GM23248 (cell line): ENCODE data around the gene RPS15.

Experiments used
- EZH2 ChIP-seq: fragments of 200-600 bp; sonication (generic); IDR thresholded peaks from 2 replicates; pipeline ENCODE4 v1.6.1; 2018; ENCODE audit warnings: antibody characterized with exemption, mild to moderate bottlenecking; ENCODE audit not compliant: insufficient read depth, poor library complexity, severe bottlenecking
- EZH2phosphoT487 ChIP-seq: fragments of 200-600 bp; sonication (generic); IDR thresholded peaks from 2 replicates; pipeline ENCODE4 v1.6.1; 2018; ENCODE audit warnings: antibody characterized with exemption, moderate library complexity, mild to moderate bottlenecking, low read depth; ENCODE audit not compliant: insufficient read depth

DNA sequence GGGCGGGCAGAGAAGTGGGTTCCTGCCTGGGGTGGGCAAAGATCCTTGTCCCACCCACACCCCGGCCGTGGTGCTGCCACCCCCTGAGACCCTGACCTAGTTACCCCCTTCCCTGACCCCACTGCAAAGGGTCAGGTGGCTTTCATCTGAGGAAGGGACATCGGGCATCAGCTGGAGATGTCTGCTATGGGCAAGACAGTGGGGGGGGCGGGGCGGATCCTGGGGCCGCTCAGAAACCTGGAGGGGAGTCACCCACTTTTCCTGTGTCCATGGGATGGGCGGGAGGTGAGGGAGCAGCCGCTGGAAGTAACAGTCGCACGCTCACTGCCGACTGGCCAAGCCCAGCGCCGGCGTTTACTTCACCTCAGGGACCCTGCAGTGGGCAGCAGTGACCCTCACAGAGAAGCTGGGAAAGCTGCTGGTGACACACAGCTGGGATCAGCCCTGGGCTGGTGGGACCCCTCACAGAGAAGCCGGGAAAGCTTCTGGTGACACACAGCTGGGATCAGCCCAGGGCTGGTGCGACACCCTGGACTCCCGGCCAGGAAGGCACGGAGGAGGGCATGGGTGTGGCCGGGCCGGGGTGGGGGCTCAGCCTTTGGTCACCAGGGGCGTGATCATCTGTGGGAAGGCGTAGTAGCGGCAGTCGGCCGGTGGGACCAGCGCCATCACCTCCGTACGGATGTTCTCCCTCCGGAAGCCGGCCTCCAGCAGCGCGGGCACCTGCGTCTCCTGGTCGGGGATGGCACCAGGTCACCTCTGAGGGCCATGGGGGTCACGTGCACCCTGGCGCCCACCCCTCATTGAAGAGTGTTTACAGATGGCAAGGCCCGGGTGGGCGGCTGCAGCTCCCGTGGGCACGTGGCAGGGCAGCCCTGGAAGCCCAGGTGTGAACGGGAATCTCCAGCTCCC lies 41.2 kb upstream of the RPS15 start:
- TF ChIP-seq EZH2 (no peak), EZH2phosphoT487 (no peak)
